HepG2 (cell line): Measurements from ENCODE around the gene BCL2L1. TPM values are rescaled to one million over a fixed set of nuclear protein-coding genes. Genes with fewer than 3 reads are reported as not detected.

Source experiments
- BHLHE40 ChIP-seq: IDR thresholded peaks from 2 replicates; pipeline ENCODE4 v1.6.1; 2011; ENCODE audit warnings: low read length, improper control_type of control experiment
- CBX1 ChIP-seq: IDR thresholded peaks from one replicate; pipeline ENCODE4 v1.6.1; 2016; ENCODE audit warnings: antibody characterized with exemption, low read depth
- CENPX ChIP-seq: sonication (generic); formaldehyde crosslinking; IDR thresholded peaks from 2 replicates; pipeline ENCODE4 v1.9.0; 2021; ENCODE audit warnings: mild to moderate bottlenecking, missing genetic modification reagents, moderate library complexity
- CHCHD3 ChIP-seq: sonication (generic); formaldehyde crosslinking; IDR thresholded peaks from 2 replicates; pipeline ENCODE4 v1.8.0; 2022; ENCODE audit warnings: mild to moderate bottlenecking, missing genetic modification reagents, moderate library complexity
- CHD4 ChIP-seq: fragments of 200-600 bp; sonication (generic); IDR thresholded peaks from 2 replicates; pipeline ENCODE4 v1.7.0; 2017; ENCODE audit warnings: mild to moderate bottlenecking, low read length, borderline replicate concordance
- ELK4 ChIP-seq: sonication (generic); formaldehyde crosslinking; IDR thresholded peaks from 2 replicates; pipeline ENCODE4 v1.9.0; 2021; ENCODE audit warnings: missing genetic modification reagents, borderline replicate concordance
- GZF1 ChIP-seq: sonication (generic); formaldehyde crosslinking; IDR thresholded peaks from 2 replicates; pipeline ENCODE4 v1.5.1; 2020; ENCODE audit warnings: mild to moderate bottlenecking, missing genetic modification reagents
- HNRNPUL1 ChIP-seq: fragments of 200-400 bp; formaldehyde crosslinking; IDR thresholded peaks from 2 replicates; pipeline ENCODE4 v1.6.1; 2017; ENCODE audit warnings: low read depth, mild to moderate bottlenecking, low read length, moderate library complexity
- MIER3 ChIP-seq: IDR thresholded peaks from 2 replicates; pipeline ENCODE4 v1.6.1; 2016; ENCODE audit warnings: missing compliant biosample characterization, borderline replicate concordance
- NFE2L1 ChIP-seq: sonication (generic); formaldehyde crosslinking; IDR thresholded peaks from 2 replicates; pipeline ENCODE4 v1.4.0; 2020; ENCODE audit warnings: missing genetic modification reagents, mild to moderate bottlenecking, borderline replicate concordance
- NFKBIZ ChIP-seq: IDR thresholded peaks from 2 replicates; pipeline ENCODE4 v1.6.1; 2018; ENCODE audit warnings: missing genetic modification reagents, missing compliant biosample characterization
- SP5 ChIP-seq: IDR thresholded peaks from 2 replicates; pipeline ENCODE4 v1.6.1; 2016; ENCODE audit warnings: low read depth, borderline replicate concordance
- SRSF4 ChIP-seq: fragments of 200-400 bp; formaldehyde crosslinking; IDR thresholded peaks from one replicate; pipeline ENCODE4 v1.6.1; 2018; ENCODE audit warnings: mild to moderate bottlenecking, low read depth, low read length, moderate library complexity; ENCODE audit not compliant: poor library complexity, severe bottlenecking
- SYNCRIP ChIP-seq: fragments of 200-400 bp; formaldehyde crosslinking; IDR thresholded peaks from 2 replicates; pipeline ENCODE4 v1.6.1; 2018; ENCODE audit warnings: mild to moderate bottlenecking, low read depth, low read length; ENCODE audit not compliant: insufficient read depth
- ZBTB34 ChIP-seq: sonication (generic); formaldehyde crosslinking; IDR thresholded peaks from 2 replicates; pipeline ENCODE4 v1.8.0; 2022; ENCODE audit warnings: mild to moderate bottlenecking, missing genetic modification reagents
- ZNF225 ChIP-seq: sonication (generic); formaldehyde crosslinking; IDR thresholded peaks from 2 replicates; pipeline ENCODE4 v1.4.0; 2020; ENCODE audit warnings: mild to moderate bottlenecking, missing genetic modification reagents
- ZNF260 ChIP-seq: sonication (generic); formaldehyde crosslinking; IDR thresholded peaks from 2 replicates; pipeline ENCODE4 v1.4.0; 2020; ENCODE audit warnings: missing genetic modification reagents, low read depth, mild to moderate bottlenecking, borderline replicate concordance
- ZNF383 ChIP-seq: sonication (generic); formaldehyde crosslinking; IDR thresholded peaks from 2 replicates; pipeline ENCODE4 v1.4.0; 2020; ENCODE audit warnings: missing genetic modification reagents, mild to moderate bottlenecking, borderline replicate concordance
- ZNF768 ChIP-seq: sonication (generic); formaldehyde crosslinking; IDR thresholded peaks from 2 replicates; pipeline ENCODE4 v1.4.0; 2020; ENCODE audit warnings: missing genetic modification reagents
- ZSCAN20 ChIP-seq: sonication (generic); formaldehyde crosslinking; IDR thresholded peaks from 2 replicates; pipeline ENCODE4 v1.4.0; 2020; ENCODE audit warnings: missing genetic modification reagents, mild to moderate bottlenecking, borderline replicate concordance
- ZSCAN25 ChIP-seq: sonication (generic); formaldehyde crosslinking; IDR thresholded peaks from 2 replicates; pipeline ENCODE4 v1.8.0; 2022; ENCODE audit warnings: mild to moderate bottlenecking, missing genetic modification reagents
- polyA plus RNA-seq, 8 experiments: library from polyadenylated mRNA; depleted of rRNA in 3 of 8; stranded (reverse) in 7 of 8; unstranded in 1 of 8; fragments of >200 nt; fragmentation: Illumina TruSeq in 4 of 8; extraction: Trizol in 4 of 8; gene quantifications; 2 replicates each; pipeline versions ENCODE4 v1.2.1 to v1.2.3, GENCODE V29; 2011 to 2016; ENCODE audit warnings: low read depth in 4 of 8, missing spikeins in 1 of 8, mixed read lengths in 1 of 8; ENCODE audit not compliant: insufficient read depth in 1 of 8
- total RNA-seq, 5 experiments: library from RNA; depleted of rRNA; stranded (reverse); fragments of >200 nt; fragmentation: Illumina TruSeq; extraction: Trizol; gene quantifications; 2 replicates each; pipeline ENCODE4 v1.2.3, GENCODE V29; 2016; ENCODE audit warnings: low read depth in 1 of 5
- TF ChIP-seq, protein P1 (sequence below): sonication (generic); formaldehyde crosslinking; IDR thresholded peaks from 2 replicates; pipeline ENCODE4 v1.4.0; 2020; ENCODE audit warnings: missing genetic modification reagents, mild to moderate bottlenecking, borderline replicate concordance
- TF ChIP-seq, protein P2 (sequence below): sonication (generic); formaldehyde crosslinking; IDR thresholded peaks from 2 replicates; pipeline ENCODE4 v1.8.0; 2023; ENCODE audit warnings: mild to moderate bottlenecking, missing genetic modification reagents
- TF ChIP-seq, protein P3 (sequence below): sonication (generic); formaldehyde crosslinking; IDR thresholded peaks from 2 replicates; pipeline ENCODE4 v1.8.0; 2022; ENCODE audit warnings: missing genetic modification reagents, low read depth, mild to moderate bottlenecking, borderline replicate concordance

BCL2L1 gene
- total and polyA plus RNA-seq, 2 of the 13 experiments (the other 11 are each of a cell fraction or from before 2014, with no cell fraction given): 164 to 258 TPM

GRCh38 chr20:31719644-31720485 lies 2.8 kb downstream of the BCL2L1 start (continued):
- peak; percentile 80; the same call in 1 of the 2 replicates for TF ChIP-seq ZBTB34 (CRISPR knock-in tag)
- no peak for TF ChIP-seq CENPX (CRISPR knock-in tag)
- no peak for TF ChIP-seq NFE2L1 (CRISPR knock-in tag)
- TF ChIP-seq, protein P1, sequence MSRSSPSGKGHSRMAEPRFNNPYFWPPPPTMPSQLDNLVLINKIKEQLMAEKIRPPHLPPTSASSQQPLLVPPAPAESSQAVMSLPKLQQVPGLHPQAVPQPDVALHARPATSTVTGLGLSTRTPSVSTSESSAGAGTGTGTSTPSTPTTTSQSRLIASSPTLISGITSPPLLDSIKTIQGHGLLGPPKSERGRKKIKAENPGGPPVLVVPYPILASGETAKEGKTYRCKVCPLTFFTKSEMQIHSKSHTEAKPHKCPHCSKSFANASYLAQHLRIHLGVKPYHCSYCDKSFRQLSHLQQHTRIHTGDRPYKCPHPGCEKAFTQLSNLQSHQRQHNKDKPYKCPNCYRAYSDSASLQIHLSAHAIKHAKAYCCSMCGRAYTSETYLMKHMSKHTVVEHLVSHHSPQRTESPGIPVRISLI (CRISPR knock-in tag): peak; percentile 50; the same call in 1 of the 2 replicates
- peak; percentile 93 for TF ChIP-seq SP5 (CRISPR knock-in tag)
- no peak for TF ChIP-seq CHD4
- TF ChIP-seq SYNCRIP: no peak
- 0 out of 2 replicates have a peak, but pooled peaks have one; percentile 33 for TF ChIP-seq CHCHD3 (CRISPR knock-in tag)
- 0 out of 2 replicates have a peak, but pooled peaks have one; percentile 80 for TF ChIP-seq HNRNPUL1
- TF ChIP-seq ZSCAN25 (CRISPR knock-in tag): peak; percentile 77
- peak; percentile 29; the same call in 1 of the 2 replicates for TF ChIP-seq BHLHE40
- no peak for TF ChIP-seq SRSF4
- no peak for TF ChIP-seq GZF1 (CRISPR knock-in tag)
- TF ChIP-seq, protein P2, sequence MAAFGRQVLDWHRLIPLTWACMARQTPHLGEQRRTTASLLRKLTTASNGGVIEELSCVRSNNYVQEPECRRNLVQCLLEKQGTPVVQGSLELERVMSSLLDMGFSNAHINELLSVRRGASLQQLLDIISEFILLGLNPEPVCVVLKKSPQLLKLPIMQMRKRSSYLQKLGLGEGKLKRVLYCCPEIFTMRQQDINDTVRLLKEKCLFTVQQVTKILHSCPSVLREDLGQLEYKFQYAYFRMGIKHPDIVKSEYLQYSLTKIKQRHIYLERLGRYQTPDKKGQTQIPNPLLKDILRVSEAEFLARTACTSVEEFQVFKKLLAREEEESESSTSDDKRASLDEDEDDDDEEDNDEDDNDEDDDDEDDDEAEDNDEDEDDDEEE (CRISPR knock-in tag): no peak; the same call in 1 of the 2 replicates
- TF ChIP-seq NFKBIZ: peak; percentile 65
- no peak; the same call in 1 of the 2 replicates for TF ChIP-seq ZNF768
- no peak for TF ChIP-seq ELK4 (CRISPR knock-in tag)
- TF ChIP-seq ZSCAN20 (CRISPR knock-in tag): no peak
- no peak for TF ChIP-seq ZNF225 (CRISPR knock-in tag)
- no peak for TF ChIP-seq ZNF383 (CRISPR knock-in tag)
- TF ChIP-seq, protein P3, sequence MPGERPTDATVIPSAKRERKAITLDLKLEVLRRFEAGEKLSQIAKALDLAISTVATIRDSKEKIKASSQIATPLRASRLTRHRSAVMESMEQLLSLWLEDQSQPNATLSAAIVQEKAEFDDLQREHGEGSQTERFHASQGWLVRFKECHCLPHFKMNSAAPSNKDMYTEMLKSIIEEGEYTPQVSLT (CRISPR knock-in tag): no peak
- peak; percentile 69 for TF ChIP-seq MIER3
- no peak for TF ChIP-seq ZNF260 (CRISPR knock-in tag)
- TF ChIP-seq CBX1: no peak
